Mucosa of descending colon (tissue), 3 donors: ENCODE results near the gene HIVEP1. TPM values are rescaled to one million over a fixed set of nuclear protein-coding genes. Genes with fewer than 3 reads are reported as not detected.

Source experiments
- ATAC-seq: fragments of 200-7000 bp; cut with Tn5 transposase; one replicate; pipeline ENCODE4 v1.9.1; 2020; ENCODE audit warnings: mild to moderate bottlenecking, moderate library complexity
- DNase-seq, 3 donors: peaks; one replicate each; pipeline ENCODE4 v3.0.0-alpha.2; 2020
- H3K36me3 ChIP-seq: fragments of 200-600 bp; one replicate; pipeline ENCODE4 v1.8.0; 2021; ENCODE audit warnings: low read depth, mild to moderate bottlenecking
- H3K4me1 ChIP-seq: fragments of 200-600 bp; one replicate; pipeline ENCODE4 v1.8.0; 2021; ENCODE audit warnings: low read depth, mild to moderate bottlenecking
- H3K4me3 ChIP-seq: fragments of 200-600 bp; one replicate; pipeline ENCODE4 v1.8.0; 2021; ENCODE audit warnings: mild to moderate bottlenecking
- H3K9me3 ChIP-seq: fragments of 200-600 bp; one replicate; pipeline ENCODE4 v1.8.0; 2021; ENCODE audit warnings: mild to moderate bottlenecking
- intact Hi-C, 2 donors: fragments of 100-400 bp; cut with DNase I in 1 of 2; cut with micrococcal nuclease in 1 of 2; formaldehyde crosslinking; loops; one replicate each; pipeline versions ENCODE4 v1.11.0 to v1.11.1; 2022; cut with DNase I, micrococcal nuclease
- total RNA-seq, 3 donors: library from RNA; stranded (reverse); fragmentation: NEBNext Ultra II Directional in 2 of 3; extraction: Animal tissue kit (Norgen Biotek cat#: 25700) in 2 of 3; gene quantifications; one replicate each; pipeline versions ENCODE4 v1.2.1 to v1.2.4, GENCODE V29; 2021 to 2023
- TF ChIP-seq, protein P1 (sequence below): fragments of 200-600 bp; IDR thresholded peaks from one replicate; pipeline ENCODE4 v1.8.0; 2022; ENCODE audit warnings: antibody characterized with exemption, mild to moderate bottlenecking
- donor health status: DM: no; HTN: no; CAD: no; lungs with moderate emphysema.
- donor health status: DM: no; HTN: no; CAD: no.
- donor health status: DM: no; HTN: yes; CAD: no.

The HIVEP1 gene
- total RNA-seq, 3 donors from 2014 or later, result 27.6 to 37.3 (median 35.8) TPM

DNA sequence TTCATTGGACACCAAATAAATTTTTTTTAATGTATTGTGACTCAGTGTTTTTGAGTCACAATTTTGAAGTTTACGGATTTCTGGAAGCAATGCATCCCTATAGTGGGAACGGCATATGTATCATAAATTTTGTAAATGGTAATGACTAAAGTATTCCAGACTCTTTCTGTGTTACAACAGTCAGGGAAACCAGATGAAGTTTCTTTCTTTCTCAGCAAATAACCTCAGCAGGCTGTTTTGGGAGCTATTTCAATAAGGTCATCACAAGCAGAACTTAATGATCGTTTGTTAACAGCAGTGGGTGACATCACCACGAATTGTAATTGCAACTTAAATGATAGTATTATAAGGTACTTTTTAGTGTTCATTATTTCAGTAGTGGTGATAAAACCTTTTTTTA lies 52.0 kb downstream of the HIVEP1 start:
- intact Hi-C loops, result no loop called here
- no peak for ATAC-seq
- Histone ChIP-seq H3K36me3 (no peaks in the 10 kb centered on the region), H3K9me3 (no peaks in the 10 kb centered on the region), H3K4me1 (no peaks in the 10 kb centered on the region), H3K4me3 (no peak overlapping the region)
- no peak for DNase-seq
- TF ChIP-seq, protein P1, sequence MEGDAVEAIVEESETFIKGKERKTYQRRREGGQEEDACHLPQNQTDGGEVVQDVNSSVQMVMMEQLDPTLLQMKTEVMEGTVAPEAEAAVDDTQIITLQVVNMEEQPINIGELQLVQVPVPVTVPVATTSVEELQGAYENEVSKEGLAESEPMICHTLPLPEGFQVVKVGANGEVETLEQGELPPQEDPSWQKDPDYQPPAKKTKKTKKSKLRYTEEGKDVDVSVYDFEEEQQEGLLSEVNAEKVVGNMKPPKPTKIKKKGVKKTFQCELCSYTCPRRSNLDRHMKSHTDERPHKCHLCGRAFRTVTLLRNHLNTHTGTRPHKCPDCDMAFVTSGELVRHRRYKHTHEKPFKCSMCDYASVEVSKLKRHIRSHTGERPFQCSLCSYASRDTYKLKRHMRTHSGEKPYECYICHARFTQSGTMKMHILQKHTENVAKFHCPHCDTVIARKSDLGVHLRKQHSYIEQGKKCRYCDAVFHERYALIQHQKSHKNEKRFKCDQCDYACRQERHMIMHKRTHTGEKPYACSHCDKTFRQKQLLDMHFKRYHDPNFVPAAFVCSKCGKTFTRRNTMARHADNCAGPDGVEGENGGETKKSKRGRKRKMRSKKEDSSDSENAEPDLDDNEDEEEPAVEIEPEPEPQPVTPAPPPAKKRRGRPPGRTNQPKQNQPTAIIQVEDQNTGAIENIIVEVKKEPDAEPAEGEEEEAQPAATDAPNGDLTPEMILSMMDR, result no peak

DNA sequence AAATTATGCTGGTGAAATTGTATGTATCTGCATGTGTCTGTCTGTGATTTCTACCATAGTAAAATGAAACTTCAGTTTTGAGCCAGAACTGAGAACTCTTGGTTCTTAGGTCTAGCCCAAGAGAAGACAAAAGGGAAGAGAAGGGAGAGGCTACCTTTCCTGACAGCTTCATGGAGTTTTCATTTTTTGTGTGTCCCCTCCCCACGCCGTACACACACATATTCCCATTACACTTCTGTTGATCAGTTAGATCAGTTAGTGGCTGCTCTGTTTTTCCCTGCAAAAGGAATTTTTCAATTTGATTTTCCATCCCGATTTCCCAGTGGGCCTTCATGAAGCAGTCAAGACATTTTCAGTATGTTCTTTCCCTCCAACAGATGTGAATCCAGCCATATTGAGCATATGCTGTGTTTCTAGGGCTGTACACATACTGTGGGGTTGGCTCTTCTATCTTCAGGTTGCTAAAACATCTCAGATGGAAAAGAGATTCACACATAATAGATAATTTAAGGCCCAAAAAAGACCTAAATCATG lies 52.5 kb downstream of the HIVEP1 start:
- TF ChIP-seq, protein P1, result no peak
- intact Hi-C loops, result no loop called here
- Histone ChIP-seq H3K36me3 (no peaks in the 10 kb centered on the region), H3K9me3 (no peaks in the 10 kb centered on the region), H3K4me1 (no peaks in the 10 kb centered on the region), H3K4me3 (no peak overlapping the region)
- ATAC-seq (no peak), DNase-seq (no peak)

DNA sequence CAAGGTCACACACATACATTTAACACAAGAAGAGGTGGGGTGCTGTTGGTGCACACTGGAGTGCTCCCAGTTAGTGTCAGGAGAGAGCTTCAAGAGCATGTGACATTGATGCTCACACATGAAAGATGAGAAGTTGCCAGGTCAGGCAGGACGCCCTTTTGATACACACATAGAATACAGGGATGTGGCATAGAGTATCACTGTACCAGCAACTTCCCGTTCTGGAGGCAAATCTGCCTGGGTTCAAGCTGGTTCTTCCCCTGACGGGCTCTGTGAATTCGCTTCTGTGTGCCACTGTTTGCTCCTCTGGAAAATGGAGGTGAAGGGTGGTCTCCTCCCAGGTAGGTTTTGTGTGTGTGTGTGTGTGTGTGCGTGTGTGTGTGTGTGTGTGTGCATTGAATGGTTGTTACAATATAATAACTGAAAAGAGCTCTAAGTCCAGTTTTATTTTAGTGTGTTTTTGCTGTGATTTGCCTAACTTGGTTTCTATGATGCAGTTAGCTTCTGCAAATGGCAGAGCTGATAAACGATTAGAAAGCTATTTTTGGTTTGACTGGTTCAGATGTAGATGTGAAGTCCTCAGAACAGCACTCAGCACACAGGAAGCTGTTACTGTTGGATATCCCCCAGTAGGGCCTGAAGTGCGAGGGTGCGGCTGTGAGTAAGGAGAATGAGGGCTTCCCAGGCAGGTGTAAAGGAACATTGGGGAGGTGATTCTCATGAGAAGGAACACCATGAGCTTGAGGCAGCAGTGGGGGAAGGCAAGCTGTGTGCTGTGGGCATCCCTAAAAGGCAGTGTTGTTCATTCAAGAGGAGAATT lies 53.4 kb downstream of the HIVEP1 start:
- intact Hi-C loops, result no loop called here
- peak; percentile 17 for ATAC-seq
- TF ChIP-seq, protein P1, result no peak
- H3K4me1 ChIP-seq, result no peaks in the 10 kb centered on the region
- no peak overlapping the region for H3K4me3 ChIP-seq
- no peaks in the 10 kb centered on the region for H3K36me3 ChIP-seq
- no peak for DNase-seq
- H3K9me3 ChIP-seq, result no peaks in the 10 kb centered on the region

- no peaks in the 10 kb centered on the region for H3K9me3 ChIP-seq
- H3K4me1 ChIP-seq, result no peaks in the 10 kb centered on the region
- H3K4me3 ChIP-seq, result no peak overlapping the region
- intact Hi-C loops, result no loop called here
- H3K36me3 ChIP-seq, result no peaks in the 10 kb centered on the region
- ATAC-seq (no peak), DNase-seq (no peak)
- TF ChIP-seq, protein P1, result no peak
Observed at GRCh38 chr6:12066297-12066696, 54.2 kb downstream of the HIVEP1 start.

GRCh38 chr6:12068899-12069557 lies 56.9 kb downstream of the HIVEP1 start:
- TF ChIP-seq, protein P1, result no peak
- H3K9me3 ChIP-seq, result no peaks in the 10 kb centered on the region
- no peaks in the 10 kb centered on the region for H3K36me3 ChIP-seq
- ATAC-seq, result peak; percentile 92
- DNase-seq, result no peak
- H3K4me3 ChIP-seq, result no peak overlapping the region
- intact Hi-C loops, result no loop called here
- H3K4me1 ChIP-seq, result no peaks in the 10 kb centered on the region
